ENCODE data around the gene HSF2BP.
"Not testable (repeated sequence)": the region's sequence is repeated elsewhere in the genome, so short reads cannot be mapped to it uniquely, and the experiment has no call there.

DNA sequence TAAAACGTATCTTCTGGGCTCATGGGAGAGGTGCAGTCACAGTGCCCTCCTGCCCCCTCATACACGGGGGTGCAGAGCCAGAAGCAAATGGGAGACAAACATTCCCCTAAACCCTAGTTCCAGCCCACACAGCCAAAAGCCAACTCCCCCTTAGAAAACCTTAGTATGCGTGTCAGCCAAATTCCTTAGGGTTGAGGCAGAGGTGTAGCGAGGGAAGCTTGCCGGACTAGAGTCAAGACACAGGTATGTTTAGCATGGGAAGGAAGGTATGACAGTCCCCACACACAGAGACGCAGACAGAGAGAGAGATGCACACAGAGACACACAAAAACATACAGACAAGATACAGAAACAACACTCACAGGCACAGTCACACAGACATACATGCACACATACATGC lies 141.6 kb downstream of the HSF2BP start:
- TF ChIP-seq, protein P1, sequence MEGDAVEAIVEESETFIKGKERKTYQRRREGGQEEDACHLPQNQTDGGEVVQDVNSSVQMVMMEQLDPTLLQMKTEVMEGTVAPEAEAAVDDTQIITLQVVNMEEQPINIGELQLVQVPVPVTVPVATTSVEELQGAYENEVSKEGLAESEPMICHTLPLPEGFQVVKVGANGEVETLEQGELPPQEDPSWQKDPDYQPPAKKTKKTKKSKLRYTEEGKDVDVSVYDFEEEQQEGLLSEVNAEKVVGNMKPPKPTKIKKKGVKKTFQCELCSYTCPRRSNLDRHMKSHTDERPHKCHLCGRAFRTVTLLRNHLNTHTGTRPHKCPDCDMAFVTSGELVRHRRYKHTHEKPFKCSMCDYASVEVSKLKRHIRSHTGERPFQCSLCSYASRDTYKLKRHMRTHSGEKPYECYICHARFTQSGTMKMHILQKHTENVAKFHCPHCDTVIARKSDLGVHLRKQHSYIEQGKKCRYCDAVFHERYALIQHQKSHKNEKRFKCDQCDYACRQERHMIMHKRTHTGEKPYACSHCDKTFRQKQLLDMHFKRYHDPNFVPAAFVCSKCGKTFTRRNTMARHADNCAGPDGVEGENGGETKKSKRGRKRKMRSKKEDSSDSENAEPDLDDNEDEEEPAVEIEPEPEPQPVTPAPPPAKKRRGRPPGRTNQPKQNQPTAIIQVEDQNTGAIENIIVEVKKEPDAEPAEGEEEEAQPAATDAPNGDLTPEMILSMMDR (IDR thresholded peaks at IDR 0.05), result not testable (repeated sequence)
- not testable (repeated sequence) for TF ChIP-seq POLR2A, POLR2AphosphoS5 (IDR thresholded peaks at IDR 0.05)

Measured in stomach (tissue), 4 donors.